ENCODE measurements around the gene VTCN1. TPM values are rescaled to one million over a fixed set of nuclear protein-coding genes. Genes with fewer than 3 reads are reported as not detected.

VTCN1 gene
- polyA plus RNA-seq, 2 of the 4 experiments (the other 2 are of a cell fraction) = 0.04 to 0.18 TPM

DNA sequence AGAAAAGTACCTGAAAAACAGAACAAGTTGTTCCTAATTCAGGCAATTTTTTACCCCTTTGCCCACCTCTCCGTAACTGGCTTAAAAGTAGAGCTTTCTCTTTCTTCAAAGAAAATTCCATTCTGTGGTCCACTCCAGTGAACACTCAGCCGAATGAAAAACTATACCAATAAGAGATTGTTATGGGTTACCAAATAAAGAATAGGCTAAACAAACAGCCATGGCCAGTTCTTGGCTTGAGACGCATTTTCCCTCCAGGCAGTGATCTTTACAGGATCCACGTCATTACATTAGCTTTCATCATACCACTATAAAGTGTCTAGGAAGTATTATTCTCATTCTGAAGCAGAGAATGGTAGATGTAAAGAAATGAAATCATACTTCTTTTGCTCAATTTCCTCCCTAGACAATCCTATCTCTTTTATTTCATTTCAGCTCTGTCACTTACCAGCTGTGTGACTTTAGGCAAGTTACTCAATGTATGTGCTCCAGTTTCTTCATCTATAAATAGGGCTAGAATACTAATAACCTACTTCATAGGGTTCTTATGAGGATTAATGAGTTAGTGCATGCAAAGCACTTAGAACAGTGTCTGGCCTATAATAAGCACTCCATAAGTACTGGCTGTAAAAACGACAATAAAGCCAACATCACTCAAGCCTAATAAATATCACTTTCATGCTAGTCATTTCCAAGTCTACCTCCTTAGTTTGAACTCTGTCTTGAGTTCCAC is 62.7 kb downstream of the VTCN1 start:
- TF ChIP-seq CBX2 (IDR thresholded peaks at IDR 0.05; ENCODE audit: borderline replicate concordance, low read depth) = no peak
- no peak for TF ChIP-seq ATOH8 (CRISPR knock-in tag; IDR thresholded peaks at IDR 0.05; ENCODE audit: low read depth)
- TF ChIP-seq, protein P1, sequence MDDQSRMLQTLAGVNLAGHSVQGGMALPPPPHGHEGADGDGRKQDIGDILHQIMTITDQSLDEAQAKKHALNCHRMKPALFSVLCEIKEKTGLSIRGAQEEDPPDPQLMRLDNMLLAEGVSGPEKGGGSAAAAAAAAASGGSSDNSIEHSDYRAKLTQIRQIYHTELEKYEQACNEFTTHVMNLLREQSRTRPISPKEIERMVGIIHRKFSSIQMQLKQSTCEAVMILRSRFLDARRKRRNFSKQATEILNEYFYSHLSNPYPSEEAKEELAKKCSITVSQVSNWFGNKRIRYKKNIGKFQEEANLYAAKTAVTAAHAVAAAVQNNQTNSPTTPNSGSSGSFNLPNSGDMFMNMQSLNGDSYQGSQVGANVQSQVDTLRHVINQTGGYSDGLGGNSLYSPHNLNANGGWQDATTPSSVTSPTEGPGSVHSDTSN (IDR thresholded peaks at IDR 0.05) = no peak
- no peak for TF ChIP-seq TP53 (CRISPR knock-in tag; IDR thresholded peaks at IDR 0.05)
- TF ChIP-seq, protein P2, sequence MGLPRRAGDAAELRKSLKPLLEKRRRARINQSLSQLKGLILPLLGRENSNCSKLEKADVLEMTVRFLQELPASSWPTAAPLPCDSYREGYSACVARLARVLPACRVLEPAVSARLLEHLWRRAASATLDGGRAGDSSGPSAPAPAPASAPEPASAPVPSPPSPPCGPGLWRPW (IDR thresholded peaks at IDR 0.05) = no peak
- TF ChIP-seq REST (IDR thresholded peaks at IDR 0.05) = no peak
- TF ChIP-seq ZSCAN20 (CRISPR knock-in tag; IDR thresholded peaks at IDR 0.05) = no peak
- TF ChIP-seq MAZ (IDR thresholded peaks at IDR 0.05; ENCODE audit: borderline replicate concordance, low read depth, low read length) = no peak
- no peak for TF ChIP-seq KDM5A (IDR thresholded peaks at IDR 0.05)
- 0 out of 4 replicates have a peak, but pooled peaks of 1 of the 2 experiments have one; percentile 44 for TF ChIP-seq CEBPB (IDR thresholded peaks at IDR 0.05)
- TF ChIP-seq EHF (CRISPR knock-in tag; IDR thresholded peaks at IDR 0.05) = no peak
- TF ChIP-seq EP300 (IDR thresholded peaks at IDR 0.05) = 0 out of 5 replicates have a peak, but pooled peaks of 1 of the 2 experiments have one; percentile 37
- TF ChIP-seq JUNB (IDR thresholded peaks at IDR 0.05) = 0 out of 2 replicates have a peak, but pooled peaks have one; percentile 22
- ATAC-seq (peak; percentile 74 to 87), DNase-seq (ENCODE audit: low read depth in 1 of 2, low spot score in 1 of 2) (peak; percentile 25 to 70), FAIRE-seq (no peak)
- POLR2A ChIA-PET = no interaction called here
- CTCF ChIA-PET = interaction anchor here (0.5 to 2.4 kb wide), 4 partner anchors 19 to 149 kb away, joined by 4 to 10 read pairs (median 4); no protein-coding TSS in a partner anchor
- WGBS (ENCODE audit: missing lambda C conversion rate) = 21% methylated on average over 5 of the region's 5 CpGs
- Histone ChIP-seq H3K4me1 (peaks cover 29% of the 10 kb centered on the region), H3K4me2 (peak overlapping the region; percentile 70), H3K9me3 (no peaks in the 10 kb centered on the region), H3K27ac (peak overlapping the region; percentile 80 to 87), H3K4me3 (peak overlapping the region; percentile 16; the same call in 1 of the 3 replicates)

- Histone ChIP-seq H3K9me3 (no peaks in the 10 kb centered on the region), H3K27ac (peak overlapping the region; percentile 80 to 87), H3K4me1 (peaks cover 29% of the 10 kb centered on the region), H3K4me3 (peak overlapping the region; percentile 16; the same call in 1 of the 3 replicates), H3K4me2 (peak overlapping the region; percentile 70)
- TF ChIP-seq HOXB13 (CRISPR knock-in tag; IDR thresholded peaks at IDR 0.05; ENCODE audit: low read depth) (no peak), E2F6 (IDR thresholded peaks at IDR 0.05; ENCODE audit: borderline replicate concordance, low read depth) (no peak), RARB (CRISPR knock-in tag; IDR thresholded peaks at IDR 0.05) (no peak), ELK1 (IDR thresholded peaks at IDR 0.05; ENCODE audit: low read depth, low read length) (no peak), HEYL (CRISPR knock-in tag; IDR thresholded peaks at IDR 0.05) (no peak), RFX5 (IDR thresholded peaks at IDR 0.05) (no peak), TFCP2L1 (CRISPR knock-in tag; IDR thresholded peaks at IDR 0.05) (no peak)
- peak; percentile 29 to 36; a peak in 5 of 6 replicates for ATAC-seq
- no peak for DNase-seq (ENCODE audit: low read depth in 1 of 2, low spot score in 1 of 2)
- WGBS (ENCODE audit: missing lambda C conversion rate) = 33% methylated on average over 4 of the region's 4 CpGs
- ChIA-PET CTCF (interaction anchor here (1.0 to 2.4 kb wide), 4 partner anchors 11 to 137 kb away, joined by 3 to 10 read pairs (median 4); no protein-coding TSS in a partner anchor), POLR2A (no interaction called here)
- no peak for FAIRE-seq
These were observed 63.3 kb downstream of the VTCN1 start for GRCh38 chr1:117147341-117147831.

Data from A549 (cell line).